HG03066 (cell line): ENCODE measurements around the gene RND1.
"Not testable (repeated sequence)": the region's sequence is repeated elsewhere in the genome, so short reads cannot be mapped to it uniquely, and the experiment has no call there.

ENCODE experiments used
- ATAC-seq: cut with Tn5 transposase; IDR thresholded peaks from one replicate; pipeline ENCODE4 v1.9.1; 2021; ENCODE audit warnings: low read depth; ENCODE audit not compliant: unreplicated experiment

RND1 gene

DNA sequence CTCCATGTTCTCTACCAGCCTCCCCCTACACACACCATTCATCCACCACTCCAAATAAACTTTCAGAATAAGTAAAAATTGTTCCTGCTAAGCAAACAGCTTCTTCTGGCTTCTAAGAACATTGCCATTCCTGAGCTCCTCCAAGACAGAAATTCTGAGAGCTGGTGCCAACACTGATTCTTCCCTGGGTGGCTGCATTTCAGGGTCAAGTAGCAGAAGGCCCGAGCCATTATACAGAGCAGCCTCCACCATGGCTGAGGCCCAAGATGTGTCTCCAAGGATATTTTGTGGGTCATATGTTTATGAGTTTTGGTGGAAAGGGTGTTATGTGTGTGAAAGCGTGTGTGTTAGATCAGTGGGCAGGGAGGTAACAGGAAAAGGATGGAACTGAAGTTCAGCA lies 3.5 kb upstream of the RND1 start:
- no peak for ATAC-seq

DNA sequence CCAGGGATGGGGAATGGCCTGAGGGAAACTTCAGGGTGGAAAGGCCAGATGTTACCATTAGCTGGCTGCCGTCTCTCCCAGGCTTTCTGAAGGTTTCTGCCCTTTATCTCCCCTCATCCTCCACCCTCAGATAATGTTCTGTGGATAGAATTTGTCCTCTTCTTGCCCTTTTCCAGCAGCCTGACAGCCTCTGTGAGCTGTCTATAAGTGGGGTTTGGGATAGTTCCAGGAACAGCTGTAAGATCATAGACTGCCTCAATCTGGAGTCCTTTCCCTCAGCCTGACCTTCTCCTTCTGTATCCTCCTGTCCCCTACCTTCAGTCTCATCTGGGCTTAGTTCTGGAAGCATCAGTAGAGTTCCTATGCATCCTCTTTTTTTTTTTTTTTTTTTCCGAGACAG lies 2.8 kb upstream of the RND1 start:
- ATAC-seq: no peak

DNA sequence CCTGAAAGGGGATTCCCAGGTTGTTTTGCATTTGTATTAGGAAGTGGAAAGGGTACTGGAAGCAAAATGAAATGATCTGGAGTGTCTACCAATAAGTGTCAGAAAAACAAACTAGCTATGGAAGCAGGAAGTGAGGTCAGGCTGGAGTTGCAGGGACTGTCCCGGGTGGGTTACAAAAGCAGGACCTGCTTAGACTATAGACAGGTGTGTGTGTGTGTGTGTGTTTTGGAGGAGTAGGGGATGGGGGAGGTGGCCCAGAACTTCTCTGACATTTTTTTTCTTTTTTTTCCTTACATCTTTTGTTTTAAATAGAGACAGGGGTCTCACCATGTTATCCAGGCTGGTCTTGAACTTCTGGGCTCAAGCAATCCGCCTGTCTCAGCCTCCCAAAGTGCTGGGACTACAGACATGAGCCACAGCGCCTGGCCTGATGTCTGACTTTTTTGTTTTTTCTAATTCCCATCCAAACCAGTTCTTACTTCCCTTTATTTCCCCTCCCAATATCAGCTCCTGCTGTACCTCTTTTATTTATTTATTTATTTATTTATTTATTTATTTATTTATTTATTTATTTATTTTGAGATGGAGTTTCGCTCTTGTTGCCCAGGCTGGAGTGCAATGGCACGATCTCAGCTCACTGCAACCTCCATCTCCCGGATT lies 512 bp upstream of the RND1 start:
- no peak for ATAC-seq

DNA sequence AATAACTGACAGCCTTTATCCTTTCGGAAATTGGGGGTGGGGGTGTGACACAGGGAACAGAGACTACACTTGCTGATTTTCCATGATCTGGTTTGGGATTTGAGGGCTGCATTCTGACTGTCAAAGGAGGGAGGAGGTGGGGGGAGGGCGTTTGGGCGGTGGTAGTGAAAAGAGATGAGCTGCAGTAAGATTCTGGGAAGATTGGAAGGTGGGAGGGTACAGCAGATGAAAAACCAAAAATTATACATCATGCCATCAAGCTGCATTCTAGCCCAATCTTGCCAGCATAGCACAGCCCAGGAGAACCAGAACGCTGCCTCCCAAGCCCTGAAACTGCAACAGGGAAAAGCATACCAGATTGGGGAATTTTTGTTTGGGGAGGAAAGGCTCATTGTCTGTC lies 2.4 kb downstream of the RND1 start:
- ATAC-seq: no peak

DNA sequence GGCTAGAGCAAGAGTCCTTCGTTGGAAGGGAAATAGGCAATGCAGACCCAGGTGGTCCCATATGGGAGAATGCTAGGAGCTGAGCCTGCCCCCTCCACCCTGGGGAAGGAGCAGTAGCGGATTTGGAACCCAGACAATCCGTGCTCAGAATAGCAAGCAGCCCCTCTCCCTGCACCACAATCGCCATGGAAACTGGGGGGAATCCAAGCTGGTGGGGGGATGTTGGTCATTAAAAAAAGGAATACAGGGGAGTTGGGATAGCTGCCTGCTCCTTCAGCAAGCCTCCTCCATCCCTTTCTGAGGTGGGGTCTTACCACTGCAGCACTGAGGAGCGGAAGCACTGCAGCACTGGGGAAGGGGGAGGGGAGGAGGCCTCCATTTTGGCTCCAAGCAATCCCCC lies 2.9 kb downstream of the RND1 start:
- no peak for ATAC-seq

DNA sequence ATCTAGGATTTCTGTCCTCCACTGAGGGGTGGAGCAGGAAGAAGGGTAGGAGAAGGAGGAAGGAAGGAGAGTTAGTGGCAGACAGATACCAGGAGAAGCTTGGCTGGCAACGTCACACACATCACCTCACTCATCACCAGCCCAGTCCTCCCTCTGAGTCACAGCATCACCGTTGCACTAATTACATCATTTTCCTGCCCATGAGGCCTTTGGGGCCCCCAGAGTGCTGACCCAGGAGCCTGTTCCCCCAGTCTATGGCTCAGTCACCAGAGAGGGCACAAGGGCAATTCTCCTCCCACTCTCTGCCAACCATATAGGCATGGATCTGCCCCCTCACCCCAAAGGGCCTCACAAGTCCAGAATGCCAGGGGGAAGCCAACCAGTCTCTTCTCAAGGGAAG lies 4.6 kb downstream of the RND1 start:
- ATAC-seq: no peak

DNA sequence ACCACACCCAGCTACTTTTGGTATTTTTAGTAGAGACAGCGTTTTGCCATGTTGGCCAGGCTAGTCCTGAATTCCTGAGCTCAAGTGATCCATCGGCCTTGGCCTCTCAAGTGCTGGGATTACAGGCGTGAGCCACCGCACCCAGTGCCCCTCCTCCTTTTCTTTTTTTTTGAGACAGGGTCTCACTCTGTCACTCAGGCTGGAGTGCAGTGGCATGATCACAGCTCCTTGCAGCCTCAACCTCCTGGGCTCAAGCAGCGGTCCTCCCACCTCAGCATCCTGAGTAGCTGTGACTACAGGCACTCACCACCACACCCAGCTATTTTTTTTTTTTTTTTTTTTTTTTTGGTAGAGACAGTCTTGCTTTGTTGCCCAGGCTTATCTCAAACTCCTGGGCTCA lies 5.4 kb downstream of the RND1 start:
- ATAC-seq: not testable (repeated sequence)

DNA sequence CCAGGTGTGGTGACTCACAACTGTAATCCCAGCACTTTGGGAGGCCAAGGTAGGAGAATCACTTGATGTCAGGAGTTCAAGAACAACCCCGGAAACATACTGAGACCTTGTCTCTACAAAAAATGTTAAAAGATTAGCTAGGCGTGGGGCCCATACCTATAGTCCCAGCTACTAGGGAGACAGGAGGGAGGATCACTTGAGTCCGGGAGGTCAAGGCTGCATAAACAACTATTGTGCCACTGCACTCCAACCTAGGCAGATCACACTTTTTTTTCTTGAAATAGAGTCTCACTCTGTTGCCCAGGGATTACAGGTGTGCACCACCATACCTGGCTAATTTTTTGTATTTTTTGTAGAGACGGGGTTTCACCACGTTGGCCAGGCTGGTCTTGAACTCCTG lies 6.1 kb downstream of the RND1 start:
- no peak for ATAC-seq

DNA sequence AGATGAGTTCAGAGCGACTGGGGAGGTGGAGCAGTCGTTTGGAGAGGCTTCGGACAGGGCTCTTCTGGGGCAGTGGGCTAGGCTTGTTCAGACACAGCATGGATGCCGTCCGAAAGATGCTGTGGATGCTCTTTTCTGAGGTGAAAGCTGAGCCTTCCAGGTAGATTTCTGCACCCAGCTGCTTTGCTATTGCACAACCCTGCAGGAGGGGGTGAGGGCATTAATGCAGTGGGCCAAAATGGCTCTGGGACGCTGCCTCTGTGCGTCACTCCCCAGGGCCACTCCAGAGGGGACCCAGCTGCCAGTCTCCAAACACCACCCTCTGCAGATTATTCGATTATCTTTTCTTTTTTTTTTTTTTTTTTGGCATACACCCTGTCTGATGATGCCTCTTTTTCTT lies 7.6 kb downstream of the RND1 start:
- ATAC-seq: no peak

DNA sequence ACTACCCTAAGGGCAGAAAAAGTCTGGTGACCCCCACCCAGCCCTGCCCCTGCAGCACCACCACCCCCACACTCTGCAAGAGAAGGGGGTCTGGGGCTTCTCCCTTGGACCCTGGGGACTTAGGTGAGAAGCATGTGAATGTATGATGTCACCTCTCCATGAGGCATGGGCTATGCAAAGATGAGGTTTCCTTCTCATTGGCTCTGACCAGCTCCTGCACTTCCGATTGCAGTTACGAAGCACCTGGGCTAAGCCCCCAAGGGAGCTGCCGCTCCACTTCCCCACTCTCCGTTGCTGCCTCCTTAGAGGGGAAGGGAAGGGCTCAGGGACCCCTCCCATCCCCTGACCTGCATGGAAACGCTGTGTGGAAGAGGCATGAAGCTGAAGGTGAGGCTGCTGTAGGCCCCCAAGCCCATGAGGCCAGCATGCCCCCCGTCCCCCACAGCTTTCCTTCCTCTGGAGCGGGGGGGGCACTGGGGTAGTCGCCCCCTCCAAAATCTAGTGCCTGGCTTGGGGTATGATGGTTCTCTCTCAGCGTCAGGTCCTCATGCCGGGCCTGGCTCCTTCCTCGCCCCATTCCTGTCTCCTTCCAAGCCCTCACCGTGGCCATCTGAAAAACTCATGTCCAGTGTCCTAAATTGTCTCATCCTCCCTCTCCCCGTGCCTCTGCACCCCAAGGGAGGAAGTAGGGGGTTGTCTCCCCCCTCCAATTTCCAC lies 8.2 kb downstream of the RND1 start:
- ATAC-seq: no peak

DNA sequence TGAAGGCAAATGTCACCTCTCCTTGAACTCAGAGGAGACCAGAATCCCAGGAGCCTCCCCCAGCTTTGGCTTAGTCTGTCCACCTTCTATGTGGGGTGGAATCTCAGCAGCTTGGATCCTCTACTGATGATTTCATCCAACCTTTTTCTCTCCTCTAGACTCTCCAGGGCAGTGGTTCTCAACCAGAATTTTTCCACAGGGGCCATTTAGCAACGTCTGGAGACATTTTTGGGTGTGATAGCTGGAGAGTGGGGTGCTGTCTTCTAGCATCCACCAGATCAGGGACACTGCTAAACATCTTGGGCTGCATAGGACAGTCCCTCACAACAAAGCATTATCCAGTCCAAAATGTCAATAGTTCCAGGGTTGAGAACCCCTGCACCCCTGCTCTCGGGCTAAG lies 9.3 kb downstream of the RND1 start:
- ATAC-seq: no peak

DNA sequence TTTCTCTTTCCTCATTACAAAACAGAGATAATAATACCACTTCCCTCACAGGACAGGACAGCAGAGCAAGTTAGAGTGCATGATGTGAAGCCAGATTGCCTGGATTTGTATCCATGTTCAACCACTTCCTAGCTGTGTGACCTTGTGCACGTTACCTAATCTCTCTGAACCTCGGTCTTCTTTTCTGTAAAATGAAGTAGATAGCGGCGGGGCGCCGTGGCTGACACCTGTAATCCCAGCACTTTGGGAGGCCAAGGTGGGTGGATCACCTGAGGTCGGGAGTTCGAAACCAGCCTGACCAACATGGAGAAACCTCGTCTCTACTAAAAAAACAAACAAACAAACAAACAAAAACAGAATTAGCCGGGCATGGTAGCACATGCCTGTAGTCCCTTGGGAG lies 10.7 kb downstream of the RND1 start:
- ATAC-seq: not testable (repeated sequence)

DNA sequence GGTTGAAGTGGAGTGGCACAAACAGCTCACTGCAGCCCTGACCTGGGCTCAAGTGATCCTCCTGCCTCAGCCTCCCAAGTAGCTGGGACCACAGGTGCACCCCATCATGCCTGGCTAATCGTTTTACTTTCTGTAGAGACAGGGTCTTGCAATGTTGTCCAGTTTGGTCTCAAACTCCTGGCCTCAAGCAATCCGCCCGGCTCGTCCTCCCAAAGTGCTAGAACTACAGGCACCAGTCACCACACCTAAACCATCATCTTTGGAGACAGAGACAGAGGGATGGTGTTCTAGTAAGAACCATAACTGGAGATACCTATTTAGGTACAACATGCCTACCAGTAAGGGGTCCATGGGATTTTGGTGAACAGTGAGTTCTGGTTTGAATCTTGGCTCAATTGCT lies 11.2 kb downstream of the RND1 start:
- no peak for ATAC-seq

DNA sequence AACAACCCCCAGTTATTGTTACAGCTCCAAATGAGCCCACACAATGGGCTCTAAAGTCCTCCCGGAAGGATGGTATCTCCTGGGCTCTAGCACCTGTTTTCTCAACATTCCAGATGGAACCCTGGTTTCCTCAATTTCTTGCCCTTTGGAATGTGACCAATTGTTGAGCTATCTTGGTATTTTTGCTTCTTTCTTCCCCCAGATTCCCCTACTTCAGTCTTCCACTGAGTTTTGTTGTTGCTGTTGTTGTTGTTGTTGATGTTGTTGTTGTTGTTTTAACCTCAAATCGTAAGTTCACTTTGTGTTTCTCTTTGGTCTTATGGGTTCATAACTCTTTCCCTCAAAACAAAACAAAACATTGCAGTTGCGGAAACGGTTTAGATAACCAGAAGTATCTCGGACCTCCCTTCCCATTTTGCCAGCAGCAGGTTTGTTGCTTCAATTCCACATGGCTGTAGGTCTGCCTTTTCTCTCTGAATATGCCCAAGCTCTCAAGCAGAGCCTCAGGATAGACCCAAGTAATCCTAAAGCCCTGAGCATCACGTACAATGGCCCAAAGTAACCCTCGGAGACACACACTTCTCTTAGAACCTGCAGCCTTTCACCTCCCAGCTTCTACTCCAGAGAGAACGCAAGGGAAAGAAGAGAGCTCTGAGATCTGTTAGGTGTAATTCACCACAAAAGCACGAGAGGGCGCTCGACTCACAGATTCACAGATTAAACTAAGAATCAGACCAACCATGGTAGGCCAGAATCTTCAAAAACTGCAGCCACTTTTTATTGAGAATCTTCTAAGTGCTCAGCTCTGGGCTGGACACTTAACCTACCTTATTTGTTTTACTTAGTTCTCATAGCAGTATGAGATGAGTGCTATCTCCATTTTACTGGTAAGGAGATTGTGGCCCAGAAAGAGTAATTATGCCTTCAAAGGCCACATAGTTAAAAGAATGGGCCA lies 12.7 kb downstream of the RND1 start:
- ATAC-seq: no peak

DNA sequence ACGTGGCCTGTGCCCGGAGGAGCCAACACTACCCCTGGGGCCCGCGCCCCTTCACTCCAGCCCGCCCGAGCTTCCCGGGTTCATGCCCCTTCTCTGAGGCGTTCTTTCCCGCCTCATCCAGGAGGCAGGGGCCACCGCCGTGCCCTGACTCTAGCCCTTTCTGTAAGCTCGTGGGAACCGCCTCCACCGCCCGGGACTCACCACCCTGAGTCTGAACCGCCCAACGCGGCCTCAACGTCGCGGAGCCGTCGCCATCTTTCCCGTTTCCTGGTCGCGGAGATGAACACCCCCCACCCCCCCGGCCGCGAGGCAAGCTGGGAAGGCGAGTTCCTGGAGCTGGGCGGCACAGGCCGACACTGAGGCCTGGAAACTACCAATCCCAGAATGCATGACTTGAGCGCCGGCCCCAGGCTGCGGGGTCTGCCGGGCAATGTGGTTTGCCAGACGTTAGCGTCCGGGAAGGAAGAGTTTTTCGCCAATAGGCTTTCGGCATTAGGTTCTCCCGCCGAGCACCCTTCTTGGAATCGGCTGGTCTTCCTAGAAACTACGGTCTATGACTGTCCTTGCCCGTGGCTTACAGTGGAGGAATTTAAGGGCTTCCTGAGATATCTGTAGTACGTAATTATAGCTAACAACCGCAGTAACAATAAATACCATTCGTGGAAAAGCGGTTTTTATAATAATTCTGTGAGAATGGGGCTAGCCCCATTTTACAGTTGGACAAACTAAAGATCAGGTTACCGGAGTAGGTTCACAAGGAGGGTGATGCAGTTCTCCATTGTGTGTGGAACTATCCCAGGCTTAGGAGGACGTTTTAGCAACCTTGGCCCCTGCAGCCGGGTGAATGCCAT lies 13.6 kb downstream of the RND1 start, which contains the start of gene DDX23:
Gene DDX23 (minus strand): TSS at position 281 of the 851 bp plus-strand sequence. CDS start 6,381 bp downstream, outside the sequence.
- ATAC-seq: peak; percentile 94

DNA sequence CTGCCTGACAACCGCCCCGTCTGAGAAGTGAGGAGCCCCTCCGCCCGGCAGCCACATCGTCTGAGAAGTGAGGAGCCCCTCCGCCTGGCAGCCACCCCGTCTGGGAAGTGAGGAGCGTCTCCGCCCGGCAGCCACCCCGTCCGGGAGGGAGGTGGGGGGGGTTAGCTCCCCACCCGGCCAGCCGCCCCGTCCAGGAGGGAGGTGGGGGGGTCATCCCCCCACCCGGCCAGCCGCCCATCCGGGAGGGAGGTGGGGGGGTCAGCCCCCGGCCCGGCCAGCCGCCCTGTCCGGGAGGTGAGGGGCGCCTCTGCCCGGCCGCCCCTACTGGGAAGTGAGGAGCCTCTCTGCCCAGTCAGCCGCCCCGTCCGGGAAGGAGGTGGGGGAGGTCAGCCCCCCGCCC lies 23.6 kb downstream of the RND1 start:
- not testable (repeated sequence) for ATAC-seq

DNA sequence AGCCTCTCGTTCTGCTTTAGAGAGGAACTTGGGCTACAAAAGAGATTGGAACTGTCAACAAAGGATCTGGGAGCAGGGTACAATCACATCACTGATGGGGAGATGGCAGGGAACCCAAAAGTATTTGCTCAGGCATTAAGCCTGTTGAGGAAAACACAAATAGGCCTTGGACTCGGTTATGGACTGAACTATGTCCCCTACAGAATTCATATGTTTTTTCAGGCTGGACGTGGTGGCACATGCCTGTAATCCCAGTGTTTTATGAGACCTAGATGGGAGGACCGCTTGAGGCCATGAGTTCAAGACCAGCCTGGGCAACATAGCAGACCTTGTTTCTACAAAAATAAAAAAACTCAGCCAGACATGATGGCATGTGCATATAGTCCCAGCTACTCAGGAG lies 27.6 kb downstream of the RND1 start:
- ATAC-seq: no peak

DNA sequence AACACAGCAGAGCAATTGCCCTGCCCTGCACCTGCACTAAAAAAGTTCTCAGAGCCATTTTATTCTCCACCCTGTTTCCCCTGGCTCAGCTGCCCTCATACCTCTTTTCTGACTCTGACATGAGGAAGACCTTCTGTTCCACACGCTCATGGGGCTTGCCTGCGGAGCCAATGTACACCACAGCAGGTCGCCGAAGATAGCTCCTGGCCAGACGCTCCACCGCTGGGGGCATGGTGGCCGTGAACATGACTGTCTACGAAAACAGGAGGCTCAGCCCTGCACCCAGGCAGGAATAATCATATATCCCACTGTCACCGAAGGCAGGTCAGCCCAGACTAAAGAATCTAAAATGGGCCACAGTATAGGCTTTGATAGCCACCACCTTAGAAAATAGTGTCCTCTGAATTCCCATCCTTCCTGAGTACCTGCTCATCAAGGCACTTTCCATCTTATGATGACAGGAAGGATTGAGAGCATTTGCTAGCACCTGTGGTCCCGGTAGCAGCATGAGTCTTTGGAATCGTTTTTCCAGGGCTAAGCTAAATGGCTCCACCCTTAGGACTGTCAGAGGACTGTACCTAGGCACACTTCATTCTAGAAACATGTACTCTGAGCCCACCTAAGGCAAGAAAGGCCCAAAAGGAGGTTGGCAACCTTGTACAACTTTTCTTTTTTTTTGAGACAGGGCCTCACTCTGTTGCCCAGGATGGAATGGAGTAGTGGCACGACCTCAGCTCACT lies 33.2 kb downstream of the RND1 start:
- ATAC-seq: no peak

DNA sequence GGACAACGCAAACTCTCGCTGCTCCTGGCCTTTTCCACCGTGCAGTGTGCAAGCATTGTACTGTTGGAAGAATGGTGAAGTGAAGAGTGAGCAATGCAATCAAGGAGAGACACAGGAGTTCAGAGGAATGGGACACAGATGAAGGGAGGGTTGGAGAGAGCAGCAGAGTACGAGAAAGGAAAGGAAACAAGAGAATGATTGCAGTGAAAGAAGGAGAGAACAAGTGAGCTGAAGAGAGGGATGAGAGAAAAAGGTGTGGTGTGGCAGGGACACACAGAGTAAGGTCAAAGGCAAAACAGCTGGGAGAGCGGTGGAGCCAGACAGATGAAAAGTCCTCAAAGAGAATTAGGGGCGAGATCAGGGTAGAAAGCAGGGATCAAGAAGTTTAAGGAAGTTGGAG lies 34.4 kb downstream of the RND1 start:
- no peak for ATAC-seq
